ENCODE data around the gene RPL12.

GRCh38 chr9:127444921-127445850 lies 6.0 kb downstream of the RPL12 start:
- TF ChIP-seq CTCF (IDR thresholded peaks at IDR 0.05) = no peak
- TF ChIP-seq EZH2 (IDR thresholded peaks at IDR 0.05; ENCODE audit: borderline replicate concordance, insufficient read depth, low read depth, low read length, poor library complexity, severe bottlenecking) = no peak
